SKM-1 treated with dmso at 0.1 percent for 144 hours (cell line): ENCODE data around the gene ADGRA1.

Source experiments
- DNase-seq: peaks from one replicate; lab custom pipeline; 2025; ENCODE audit not compliant: unreplicated experiment; lab: John Stamatoyannopoulos, UW

Gene ADGRA1

DNA sequence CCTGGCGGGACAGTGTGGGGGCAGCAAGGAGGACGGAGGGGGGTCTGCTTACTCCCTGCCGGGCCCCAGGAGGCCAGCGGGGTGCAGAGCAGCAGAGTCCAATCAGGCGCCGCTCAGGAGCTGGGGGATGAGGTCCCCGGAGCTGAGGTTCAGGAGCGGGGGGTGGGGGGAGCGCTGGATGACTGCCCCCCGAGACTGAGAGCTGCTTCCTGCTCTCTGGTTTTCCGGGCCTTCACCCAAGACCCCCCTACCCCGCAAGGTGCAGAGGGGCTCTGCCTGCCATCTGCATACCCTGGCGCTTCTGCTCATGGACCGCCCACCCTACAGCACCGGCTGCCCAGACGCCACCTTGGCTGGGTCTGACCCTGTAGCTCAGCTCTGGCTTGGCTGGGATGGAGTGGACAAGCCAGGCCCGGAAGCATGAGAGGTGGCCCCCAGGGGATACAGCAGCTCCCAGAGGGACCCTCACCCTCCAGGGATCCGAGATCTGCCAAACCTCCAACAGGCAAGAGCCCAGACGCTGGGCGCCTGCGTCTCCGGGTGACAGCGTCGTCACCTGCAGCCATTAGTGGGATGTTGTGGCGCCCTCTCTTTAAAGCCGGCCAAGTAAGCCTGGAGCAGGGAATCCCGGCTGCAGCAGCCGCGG, 73.2 kb downstream of the ADGRA1 start:
- DNase-seq: no peak

- no peak for DNase-seq
Measured at GRCh38 chr10:133161486-133162109, 73.9 kb downstream of the ADGRA1 start.

- no peak for DNase-seq
Measured at GRCh38 chr10:133162178-133162909, 74.6 kb downstream of the ADGRA1 start.

- no peak for DNase-seq
Measured at GRCh38 chr10:133162910-133163856, 75.5 kb downstream of the ADGRA1 start.

DNA sequence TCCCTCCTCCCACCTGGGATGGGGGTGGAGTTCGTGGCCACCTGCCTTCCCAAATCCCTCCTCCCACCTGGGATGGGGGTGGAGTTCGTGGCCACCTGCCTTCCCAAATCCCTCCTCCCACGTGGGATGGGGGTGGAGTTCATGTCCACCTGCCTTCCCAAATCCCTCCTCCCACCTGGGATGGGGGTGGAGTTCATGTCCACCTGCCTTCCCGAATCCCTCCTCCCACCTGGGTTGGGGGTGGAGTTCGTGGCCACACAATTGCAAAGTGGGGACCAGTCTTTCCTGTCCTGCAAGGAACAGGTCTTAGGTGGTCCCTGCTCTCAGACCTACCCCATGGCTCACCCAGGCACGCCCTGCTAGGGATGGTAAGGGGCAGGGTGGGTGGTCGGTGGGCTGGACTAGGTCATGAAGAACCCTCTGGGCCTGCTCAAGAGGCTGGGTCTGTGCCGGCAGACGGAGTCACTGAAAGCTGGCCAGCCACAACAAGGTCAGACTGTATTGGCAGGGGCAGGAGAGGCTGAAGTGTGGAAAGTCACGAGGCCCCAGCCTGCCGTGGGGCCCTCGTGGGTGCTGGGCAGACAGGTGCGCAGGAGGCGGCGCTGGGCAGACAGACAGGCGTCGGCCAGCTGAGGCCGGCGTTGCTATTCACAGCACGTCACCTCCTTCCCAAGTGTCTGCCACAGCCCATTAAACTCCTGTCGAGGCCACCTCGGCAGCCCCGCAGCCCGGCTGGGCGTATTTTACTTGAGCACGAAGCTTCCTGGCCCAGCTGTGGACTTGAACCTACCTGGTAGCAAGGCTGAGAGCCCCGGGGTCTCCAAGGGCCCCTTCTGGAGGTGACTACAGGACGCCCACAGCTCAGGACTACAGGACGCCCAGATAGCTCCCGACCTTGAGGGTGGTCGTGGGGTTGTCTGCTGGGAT, 76.4 kb downstream of the ADGRA1 start:
- DNase-seq: no peak

- DNase-seq: no peak
Measured at GRCh38 chr10:133164816-133165555, 77.3 kb downstream of the ADGRA1 start.

- no peak for DNase-seq
Measured at GRCh38 chr10:133165556-133166503, 78.1 kb downstream of the ADGRA1 start.

DNA sequence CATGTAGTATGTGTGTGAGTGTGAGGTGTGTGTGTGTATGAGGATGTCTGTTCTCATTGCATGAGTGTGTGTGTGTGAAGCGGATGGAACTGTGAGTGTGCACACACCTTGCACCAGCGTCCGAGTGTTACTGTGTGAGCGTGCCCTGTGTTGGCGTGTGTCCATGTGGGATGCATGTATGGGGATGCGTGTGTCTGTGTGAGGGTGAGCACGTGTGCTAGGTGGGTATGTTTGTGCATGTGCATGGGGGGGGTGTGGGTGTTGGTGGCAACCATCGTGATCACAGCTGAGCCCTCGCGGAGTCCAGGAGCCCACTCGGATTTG, 78.7 kb downstream of the ADGRA1 start:
- DNase-seq: no peak

DNA sequence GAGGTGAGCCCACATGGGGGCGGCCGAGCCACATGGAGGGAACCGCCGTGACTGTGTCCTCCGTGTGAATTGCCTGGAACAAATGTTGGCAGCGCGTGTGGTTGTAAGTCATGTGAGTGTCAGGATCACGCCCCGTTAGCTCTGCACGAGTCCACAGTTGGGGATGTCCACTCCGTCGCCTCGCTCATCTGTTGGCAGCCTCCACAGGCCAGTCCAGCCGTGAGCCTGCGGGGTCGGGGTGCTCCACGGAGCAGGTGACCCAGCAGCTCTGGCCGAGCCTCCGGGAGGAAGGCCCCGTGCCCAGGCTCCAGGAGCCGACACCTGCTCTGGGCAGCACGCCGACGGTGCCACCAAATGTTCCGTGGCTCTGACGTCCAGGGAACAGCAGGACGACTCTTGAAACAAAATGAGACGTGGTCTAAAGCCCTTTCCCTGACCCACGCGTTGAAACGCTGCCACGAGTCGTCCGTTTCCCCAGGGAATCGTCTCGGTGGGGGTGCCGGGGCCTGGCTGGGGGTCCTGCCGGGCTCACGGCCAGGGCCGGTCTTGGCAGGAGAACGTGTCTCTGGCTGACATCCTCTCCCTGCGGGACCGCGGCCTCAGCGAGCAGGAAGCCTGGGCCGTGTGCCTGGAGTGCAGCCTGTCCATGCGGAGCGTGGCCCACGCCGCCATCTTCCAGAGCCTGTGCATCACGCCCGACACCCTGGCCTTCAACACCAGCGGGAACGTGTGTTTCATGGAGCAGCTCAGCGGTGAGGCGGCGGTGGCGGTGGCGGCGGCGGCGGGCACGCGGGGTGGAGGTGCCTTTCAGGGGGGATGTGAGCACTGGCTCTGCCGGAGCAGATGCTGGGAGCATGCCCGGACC, 79.3 kb downstream of the ADGRA1 start:
- DNase-seq: no peak

DNA sequence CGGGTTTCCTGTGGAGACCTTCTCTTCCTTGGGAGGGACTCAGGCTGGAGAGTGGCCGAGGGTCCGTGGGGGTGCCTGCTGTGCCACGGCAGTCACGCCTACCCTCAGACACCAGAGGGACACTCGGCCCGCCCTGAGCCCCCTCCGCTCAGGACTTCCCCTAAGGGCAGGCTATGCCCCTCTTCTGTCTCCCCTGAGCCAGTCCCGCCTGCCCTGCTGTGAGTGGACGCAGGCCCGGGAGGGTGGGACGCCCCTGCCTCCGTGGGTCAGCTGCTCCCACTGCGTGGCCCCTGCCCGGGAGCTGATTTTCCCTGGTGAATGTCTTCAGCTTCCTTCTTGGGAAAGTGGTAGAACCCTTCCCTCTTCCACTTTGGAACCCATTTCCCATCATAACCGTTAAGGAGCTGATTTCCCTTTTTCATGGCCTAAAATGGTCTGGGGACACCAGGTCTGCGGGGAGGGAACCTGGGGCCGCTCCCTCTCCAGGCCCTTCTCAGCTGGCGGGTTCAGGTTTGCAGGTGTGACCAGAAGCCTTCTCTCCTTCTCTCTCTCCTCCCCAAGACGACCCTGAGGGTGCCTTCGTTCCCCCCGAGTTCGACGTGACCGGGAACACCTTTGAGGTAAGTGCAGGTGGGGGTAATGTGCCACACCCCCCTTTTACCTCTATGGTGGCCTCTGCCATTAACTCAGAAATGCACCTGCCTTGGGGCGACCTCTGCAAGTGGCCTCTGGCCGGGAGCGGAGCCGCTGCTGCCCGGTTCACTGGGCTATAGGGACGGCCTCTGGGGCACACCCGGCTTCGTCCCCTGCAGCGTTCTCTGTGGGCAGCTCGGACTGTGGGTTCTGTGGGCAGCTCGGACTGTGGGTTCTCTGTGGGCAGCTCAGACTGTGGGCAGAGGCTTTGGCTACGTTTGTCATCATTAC, 80.2 kb downstream of the ADGRA1 start:
- no peak for DNase-seq

- no peak for DNase-seq
Measured at GRCh38 chr10:133168617-133169031, 80.9 kb downstream of the ADGRA1 start.

DNA sequence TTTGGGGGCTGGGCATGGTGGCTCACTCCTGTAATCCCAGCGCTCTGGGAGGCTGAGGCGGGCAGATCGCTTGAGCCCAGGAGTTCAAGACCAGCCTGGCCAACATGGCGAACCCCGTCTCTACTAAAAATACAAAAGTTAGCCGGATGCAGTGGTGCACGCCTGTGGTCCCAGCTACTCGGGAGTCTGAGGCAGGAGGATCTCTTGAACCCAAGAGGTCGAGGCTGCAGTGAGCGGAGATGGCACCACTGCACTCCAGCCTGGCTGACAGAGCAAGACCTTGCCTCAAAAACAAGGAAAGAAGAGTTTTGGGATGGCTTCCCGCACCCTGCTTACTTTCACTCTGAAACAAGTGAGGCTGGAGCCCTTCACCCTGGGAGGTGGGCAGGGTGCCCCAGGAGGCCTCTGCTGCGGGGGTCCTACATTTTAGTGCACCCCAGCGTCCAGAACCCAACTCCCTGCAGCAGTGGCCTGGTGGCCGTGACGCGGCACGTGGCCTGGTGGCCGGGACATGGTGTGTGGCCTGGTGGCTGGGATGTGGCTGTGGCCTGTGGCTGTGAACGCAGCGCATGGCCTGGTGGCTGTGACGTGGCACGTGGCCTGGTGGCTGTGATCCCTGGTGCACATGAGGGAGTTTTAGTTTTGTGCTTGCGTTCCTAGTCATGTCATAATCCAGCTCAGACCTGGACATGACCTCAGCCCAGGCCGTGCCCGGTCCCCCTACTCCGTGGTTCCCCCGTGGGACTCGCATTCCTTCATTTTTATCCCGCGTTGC, 81.6 kb downstream of the ADGRA1 start:
- no peak for DNase-seq

GRCh38 chr10:133170092-133170491, 82.4 kb downstream of the ADGRA1 start:
- no peak for DNase-seq

DNA sequence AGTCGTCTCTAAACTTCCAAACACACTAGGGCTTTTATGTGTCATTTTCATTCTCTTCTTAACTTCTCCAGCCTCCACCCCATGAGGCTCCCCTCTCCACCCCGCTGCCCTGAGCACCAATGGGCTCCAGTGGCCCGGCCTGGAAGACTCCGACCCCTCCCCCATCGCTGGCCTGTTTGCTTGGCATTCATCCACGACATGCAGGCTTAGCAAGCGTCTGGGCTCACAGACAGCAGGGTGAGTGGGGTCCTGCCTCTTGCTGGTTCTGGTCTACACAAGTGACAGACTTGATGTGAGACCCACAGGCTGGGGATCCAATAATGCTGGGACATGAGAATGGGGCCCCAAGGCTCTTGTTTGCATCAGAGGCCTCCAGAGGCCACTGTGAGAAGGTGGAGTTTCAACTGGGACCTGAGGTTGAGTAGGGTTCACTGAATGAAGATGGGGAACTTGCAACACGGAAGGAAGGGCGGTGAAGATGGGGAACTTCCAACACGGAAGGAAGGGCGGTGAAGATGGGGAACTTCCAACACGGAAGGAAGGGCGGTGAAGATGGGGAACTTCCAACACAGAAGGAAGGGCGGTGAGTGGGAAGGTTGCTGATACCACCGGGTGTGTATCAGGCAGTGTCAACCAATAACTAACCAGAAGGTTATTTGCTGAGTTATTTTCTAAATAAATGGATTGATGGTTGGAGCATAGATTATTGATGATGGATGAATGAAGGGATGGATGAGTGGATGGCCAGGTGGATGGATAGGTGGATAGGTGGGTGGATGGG, 86.3 kb downstream of the ADGRA1 start:
- DNase-seq: peak; percentile 53

- no peak for DNase-seq
Measured at GRCh38 chr10:133174689-133175263, 87.1 kb downstream of the ADGRA1 start.
